HG03103 (cell line): Measurements from ENCODE around the gene FABP6.
"Not testable (repeated sequence)": the region's sequence is repeated elsewhere in the genome, so short reads cannot be mapped to it uniquely, and the experiment has no call there.

Experiments
- ATAC-seq: cut with Tn5 transposase; IDR thresholded peaks from one replicate; pipeline ENCODE4 v1.9.1; 2021; ENCODE audit warnings: low read depth; ENCODE audit not compliant: unreplicated experiment

Gene FABP6

DNA sequence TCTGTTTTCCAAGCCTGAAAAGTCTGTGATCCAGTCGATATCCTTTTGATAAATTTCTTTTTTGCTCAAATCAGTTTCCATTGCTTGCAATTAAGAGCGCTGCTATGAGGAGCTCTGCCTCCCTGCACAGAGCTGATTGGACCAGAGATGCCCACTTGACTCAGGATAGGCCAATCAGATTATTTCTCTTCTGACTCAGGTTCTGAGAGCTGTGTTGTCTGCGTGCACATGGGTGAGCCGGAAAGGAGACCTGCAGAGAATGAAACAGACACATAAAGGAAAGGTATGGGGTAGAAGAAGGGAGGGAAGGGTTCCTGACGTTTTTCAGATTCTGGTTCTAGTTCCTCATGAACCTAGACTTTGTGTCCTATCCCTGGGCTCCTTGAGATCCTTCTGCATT, 15.8 kb upstream of the FABP6 start:
- no peak for ATAC-seq

DNA sequence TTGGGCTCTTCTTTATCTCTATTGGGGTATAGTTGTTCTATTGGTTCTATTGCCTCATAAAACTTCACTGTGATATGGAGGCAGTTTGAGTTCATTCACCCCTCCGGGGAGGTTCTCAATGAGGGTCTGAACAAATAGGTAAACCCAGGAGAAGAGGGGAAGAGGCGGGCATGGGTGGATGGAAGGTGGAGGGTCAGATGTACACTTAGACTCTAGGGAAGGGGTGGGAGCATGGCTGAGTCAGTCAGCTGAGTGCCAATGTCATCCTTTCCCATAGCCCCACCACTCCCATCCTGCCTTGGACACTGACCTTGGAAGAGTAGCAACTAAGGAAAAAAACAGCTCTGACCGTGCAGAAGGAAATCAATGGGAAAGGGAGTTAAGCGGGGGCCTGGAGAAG, 9.9 kb upstream of the FABP6 start:
- no peak for ATAC-seq

DNA sequence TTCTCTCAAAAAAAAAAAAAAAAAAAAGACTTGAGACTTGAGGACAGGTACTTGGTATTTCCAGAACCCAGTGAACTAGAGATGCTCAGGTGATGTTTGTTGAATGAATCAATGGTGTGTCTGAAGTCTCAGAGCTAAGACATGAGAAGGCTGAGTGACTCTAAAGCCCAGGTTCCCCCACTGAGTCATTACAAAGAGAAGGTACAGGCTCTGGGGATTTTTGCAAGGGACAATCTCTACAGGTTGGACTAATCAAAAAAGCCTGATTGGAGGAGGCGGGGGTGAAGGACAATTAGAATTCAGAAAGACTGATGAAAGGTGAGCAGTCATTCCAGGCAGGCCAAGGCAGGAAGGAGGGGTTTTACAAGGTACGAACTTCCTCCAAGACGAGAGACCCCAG, 8.2 kb upstream of the FABP6 start:
- ATAC-seq = no peak

DNA sequence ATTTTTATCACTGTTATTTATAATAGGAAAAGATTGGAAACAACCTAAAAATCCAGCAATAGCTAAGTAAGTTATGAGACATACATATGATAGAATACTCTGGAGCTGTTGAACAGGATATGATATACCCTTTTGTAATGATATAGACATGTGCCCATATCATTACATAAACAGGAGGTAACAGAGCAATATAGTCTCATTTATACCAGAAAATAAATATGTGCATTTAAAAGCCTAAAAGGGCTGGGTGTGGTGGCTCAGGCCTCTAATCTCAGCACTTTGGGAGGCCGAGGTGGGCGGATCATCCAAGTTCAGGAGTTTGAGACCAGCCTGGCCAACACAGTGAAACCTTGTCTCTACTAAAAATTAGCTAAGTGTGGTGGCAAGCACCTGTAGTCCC, 2.3 kb upstream of the FABP6 start:
- ATAC-seq = no peak

DNA sequence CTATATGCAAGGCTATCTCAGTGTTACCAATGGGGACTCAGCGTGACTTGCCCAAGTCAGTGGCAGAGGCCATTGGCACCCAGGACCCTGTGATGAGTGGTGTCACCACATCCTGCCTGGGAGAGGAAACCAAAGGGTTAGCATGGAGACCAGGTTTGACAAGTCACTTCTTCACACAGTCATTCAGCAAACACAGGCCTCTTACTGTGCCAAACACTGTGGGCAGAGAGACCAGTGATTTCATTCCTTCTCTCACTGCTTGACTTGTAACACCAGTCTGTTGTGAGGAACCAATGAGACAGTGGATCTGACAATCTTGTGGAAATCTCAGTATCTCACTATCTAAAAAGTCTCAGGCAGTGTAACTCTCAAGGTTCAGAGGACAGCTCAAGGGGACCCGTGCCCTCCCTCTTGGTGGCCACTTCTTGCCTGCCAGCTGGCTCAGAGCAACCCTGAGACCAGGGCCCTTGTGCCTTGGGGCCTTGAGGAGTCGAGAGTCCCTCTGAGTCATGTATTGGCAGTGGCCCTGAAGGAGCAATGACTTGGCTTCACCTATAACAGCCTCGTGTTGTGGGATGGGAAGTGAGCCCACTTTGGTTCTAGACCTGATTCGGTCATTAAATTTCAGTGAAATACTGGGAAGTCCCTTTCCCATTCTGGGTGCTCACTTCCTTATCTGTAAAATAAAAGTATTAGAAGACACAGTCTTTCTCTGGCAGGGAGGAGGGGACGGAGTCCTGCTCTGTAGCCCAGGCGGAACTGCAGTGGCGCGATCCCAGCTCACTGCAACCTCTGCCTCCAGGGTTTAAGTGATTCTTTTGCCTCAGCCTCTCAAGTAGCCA, 1.6 kb downstream of the FABP6 start:
- no peak for ATAC-seq

DNA sequence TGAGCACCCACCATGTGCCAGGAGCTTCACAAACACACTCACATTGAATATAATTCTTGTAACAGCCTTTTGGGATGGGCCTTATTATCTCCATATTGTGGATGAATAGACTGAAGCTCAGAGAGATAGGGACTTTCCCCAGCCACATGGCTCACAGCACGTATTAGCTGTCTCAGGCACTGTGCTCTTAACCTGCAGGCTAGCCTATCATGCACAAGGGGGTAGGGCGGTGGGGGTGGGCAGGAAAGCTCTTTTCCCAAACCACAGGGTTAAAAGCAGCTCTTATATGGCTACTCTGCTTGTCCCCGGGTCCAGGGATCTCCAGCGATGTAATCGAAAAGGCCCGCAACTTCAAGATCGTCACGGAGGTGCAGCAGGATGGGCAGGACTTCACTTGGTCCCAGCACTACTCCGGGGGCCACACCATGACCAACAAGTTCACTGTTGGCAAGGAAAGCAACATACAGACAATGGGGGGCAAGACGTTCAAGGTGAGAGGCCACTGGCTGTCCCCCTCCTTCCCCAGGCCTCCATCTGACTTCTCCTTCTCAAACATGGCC, 2.6 kb downstream of the FABP6 start:
- no peak for ATAC-seq

DNA sequence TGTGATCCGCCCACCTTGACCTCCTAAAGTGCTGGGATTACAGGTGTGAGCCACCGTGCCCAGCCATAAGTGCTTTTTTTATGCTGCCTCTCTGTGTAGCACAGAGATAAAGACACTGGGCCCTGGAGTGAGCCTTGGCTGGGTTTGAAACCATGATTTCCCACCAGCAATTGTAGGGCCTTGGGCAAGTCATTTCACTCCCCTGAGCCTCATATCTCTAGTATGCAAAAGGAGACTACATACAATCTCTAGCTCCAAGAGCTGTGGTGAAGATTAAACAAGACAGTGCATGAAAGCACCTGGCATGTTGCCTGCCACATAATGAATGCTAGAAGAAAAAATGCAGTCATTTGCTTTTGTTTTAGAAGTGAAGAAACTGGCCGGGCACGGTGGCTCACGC, 3.9 kb downstream of the FABP6 start:
- no peak for ATAC-seq

DNA sequence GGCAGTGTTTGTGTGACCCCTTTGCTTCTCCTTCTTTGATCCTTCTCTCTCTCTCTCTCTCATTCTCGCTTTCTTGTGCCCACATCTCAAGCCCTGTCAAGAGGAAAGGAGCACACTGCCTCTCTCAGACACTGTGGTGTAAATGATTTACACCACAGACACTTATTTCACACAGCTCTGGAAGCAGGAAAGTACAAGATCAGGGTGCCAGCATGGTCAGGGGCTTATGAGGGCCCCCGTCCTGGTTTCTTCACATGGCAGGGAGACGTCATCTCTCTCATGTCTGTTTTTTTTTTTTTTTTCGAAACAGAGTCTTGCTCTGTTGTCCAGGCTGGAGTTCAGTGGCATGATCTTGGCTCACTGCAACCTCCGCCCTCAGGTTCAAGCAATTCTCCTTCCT, 6.4 kb downstream of the FABP6 start:
- ATAC-seq = no peak

DNA sequence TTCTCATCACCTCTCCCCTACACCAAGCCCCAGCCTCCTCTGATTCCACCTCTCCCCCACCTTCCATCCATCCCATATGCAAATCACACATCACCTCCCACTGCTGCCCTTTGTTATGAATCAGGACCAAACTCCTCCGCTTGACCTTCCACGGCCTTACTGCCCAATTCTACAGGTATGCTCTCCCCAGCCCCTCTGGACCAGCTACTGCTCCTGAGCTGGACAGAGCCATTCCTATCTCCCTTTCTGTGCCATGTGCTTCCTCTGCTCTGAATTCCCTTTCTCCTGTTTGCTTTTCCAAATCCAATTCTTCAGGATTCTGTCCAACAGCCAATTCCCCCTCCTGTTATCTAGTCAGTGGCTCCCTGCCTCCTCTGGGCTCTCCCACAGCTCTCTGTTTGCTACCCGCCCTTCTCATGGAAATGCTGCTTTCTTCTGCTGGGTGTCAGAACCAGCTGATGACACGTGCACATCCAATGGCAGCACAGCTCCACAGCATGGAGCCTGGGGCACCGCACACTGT, 8.3 kb downstream of the FABP6 start:
- no peak for ATAC-seq

DNA sequence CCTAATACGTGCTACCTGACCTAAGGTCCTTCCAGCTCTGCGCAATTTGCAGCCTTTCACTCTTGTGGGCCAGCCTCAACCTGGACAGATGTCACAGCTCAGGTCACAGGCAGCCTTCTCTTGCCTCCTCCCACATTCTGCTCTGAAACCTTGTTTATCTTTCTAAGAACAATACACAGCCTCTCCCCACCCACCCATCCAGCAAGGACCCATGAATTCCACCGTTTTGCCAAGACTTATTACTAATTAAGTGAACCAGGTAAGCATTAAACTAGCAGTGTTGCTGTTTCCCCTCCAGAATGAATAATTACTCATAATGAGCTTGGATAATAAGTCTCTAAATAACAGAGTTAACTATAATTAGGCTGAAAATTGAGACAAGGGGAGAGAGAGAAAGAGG, 11.0 kb downstream of the FABP6 start:
- ATAC-seq = no peak

DNA sequence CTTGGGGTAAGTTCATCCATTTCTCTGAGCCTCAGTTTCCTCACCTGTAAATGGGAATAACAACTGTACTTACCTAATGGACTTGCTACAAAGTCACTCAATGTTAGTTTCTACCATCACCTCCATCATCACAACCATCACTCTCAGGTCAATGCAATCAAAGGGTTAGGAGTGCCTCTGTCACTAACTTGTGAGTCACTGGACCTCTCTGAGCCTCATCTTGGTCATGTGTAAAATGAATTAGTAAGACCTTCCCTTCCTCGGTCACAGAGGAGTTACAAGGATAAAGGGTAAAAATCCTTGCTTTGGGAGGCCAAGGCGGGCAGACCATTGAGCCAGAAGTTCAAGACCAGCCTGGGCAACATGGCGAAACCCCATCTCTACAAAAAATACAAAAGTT, 12.8 kb downstream of the FABP6 start:
- no peak for ATAC-seq

DNA sequence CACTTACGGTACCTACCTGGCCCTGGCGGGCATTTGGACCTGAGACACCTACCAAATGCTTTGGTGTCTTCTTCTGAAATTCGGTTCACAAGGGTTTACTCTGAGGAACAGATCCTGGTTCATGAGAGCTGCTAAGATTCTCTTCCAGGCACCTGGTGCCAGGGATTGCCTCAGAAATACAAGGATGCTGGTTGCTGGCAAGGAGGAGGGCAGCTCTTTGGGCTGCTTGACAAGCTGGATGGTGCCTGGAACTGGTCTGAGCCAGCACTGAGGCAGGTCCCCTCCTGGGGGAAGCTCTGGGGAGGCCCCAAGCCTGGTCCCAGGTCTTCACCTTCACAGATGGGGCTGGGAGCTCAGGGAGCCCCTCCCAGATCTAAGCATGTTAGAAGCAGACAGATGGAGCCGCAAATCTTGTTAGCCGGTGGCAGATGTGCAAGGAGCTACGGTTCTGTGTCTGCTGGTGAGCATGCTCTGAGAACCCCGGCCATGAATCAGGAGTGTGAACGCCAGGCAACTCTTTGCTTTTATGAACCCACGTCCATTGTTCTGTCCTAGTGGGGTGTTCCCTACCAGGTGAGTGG, 16.3 kb downstream of the FABP6 start:
- no peak for ATAC-seq

DNA sequence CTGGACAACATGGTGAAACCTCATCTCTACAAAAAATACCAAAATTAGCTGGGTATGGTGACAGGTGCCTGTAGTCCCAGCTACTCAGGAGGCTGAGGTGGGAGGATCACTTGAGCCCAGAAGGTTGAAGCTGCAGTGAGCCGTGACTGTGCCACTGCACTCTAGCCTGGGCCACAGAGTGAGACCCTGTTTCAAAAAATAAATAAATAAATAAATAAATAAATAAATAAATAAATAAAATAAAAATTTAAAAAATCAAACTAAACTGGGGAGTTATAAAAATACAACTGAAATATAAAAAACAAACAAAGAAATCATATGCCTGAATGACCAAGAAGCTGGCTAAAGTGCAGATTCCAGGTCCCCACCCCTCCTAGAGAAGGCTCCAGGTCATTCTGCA, 20.3 kb downstream of the FABP6 start:
- not testable (repeated sequence) for ATAC-seq

DNA sequence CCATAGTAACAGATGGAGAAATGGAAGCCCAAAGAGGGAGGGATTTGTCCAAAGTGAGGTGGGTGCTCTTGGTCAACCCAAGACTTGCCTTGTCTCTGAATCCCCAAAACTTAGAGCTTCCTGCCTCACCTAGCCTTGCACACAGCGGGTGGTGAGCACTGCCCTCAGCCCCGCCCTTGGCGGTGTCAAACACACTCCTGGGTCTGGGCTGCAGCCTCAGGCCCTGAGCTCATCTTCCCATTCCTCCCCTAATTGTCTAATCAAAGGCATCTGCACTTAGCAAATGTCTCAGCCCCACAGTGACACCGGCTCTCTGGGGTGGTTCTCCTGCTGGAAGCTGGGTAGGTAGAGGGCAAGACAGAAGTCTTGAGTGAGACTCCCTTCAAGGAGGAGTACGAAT, 20.9 kb downstream of the FABP6 start:
- ATAC-seq = no peak

DNA sequence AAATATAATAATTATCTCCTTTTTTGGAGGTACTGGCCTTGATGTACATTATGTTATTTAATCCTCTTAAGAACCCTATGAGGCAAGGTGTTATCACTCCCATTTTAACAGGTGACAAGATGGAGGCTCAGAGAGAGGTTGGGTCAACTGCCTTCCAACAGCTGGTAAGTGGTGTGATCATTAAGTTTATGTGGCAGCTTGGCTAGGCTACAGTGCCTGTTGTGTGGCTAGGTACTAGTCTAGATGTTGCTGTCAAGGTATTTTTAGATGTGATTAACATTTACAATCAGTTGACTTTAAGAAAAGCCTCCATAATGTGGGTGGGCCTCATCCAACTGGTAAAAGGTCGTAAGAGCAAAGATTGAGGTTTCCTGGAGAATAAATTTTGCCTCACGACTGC, 21.5 kb downstream of the FABP6 start:
- no peak for ATAC-seq

DNA sequence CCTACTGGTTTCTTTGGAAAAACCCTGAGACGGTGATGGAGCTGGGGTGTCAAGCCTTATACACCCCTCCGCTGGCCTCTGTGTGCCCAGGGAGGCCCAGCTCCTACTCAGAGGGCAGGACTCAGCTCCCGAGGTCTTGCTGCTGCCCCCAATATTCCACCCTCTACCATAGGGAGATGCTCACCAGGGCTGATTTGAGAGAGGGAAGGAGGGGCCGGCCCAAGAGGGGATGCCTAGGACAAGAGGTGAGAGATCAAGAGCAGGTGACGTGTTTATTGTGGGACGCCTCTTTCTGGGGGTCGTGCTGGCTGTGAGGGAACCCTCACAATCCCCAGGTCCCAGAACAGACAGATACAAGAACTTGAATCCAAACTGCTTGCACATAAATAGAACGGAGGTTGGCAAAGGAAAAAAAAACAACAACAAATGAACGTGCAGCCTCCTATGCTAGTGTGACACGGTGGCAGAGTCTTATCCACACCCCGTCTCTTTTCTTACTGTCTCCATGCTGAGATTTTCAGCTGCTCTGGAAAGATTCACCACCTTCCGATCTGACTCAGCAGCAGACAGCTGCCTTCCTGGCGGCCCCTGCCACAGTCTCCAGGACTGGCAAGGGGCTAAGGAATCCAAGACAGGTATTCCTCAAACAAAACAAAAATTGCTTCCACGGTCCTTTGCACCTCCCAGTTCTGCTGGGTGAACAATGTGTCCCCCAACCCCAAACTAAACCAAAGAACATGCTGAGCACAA, 22.3 kb downstream of the FABP6 start:
- no peak for ATAC-seq

DNA sequence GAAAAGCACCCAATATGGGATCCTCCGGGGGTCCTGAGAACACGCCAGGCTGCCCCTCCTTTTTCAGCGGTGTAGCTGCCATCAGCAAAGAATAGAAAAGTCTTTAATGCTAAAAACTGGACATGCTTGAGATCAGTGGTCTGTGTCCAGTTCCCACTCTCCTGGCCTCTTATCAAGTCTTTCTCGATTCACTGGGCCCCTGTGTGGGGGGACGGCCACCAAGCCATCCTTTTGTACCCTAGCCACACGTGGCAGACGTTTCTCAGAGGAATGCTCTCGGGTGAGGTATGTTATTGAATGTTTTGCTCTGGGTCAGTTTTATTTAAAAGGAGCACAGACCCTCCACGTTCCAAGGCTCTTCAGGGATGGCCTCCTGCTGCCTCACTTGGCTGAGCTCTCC, 23.6 kb downstream of the FABP6 start:
- no peak for ATAC-seq

DNA sequence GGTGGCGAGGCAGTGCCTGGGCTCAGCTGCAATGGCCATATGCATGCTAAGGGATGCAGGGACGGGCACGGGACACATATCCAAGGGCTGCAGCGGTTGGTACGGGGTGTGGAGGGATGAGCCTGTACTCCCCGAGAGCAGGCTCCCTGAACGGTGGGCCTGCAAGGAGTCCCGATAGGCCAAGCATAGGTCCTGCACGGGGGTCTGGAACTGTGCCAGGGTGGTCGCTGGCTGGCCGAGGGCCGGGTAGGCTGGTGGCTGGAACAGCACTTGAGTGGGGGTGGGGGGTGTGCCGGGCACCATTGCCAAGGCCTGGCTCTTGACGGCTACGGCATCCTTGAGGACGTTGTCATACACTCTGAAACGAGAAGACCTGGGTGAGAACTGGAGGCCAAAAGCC, 24.1 kb downstream of the FABP6 start:
- no peak for ATAC-seq

DNA sequence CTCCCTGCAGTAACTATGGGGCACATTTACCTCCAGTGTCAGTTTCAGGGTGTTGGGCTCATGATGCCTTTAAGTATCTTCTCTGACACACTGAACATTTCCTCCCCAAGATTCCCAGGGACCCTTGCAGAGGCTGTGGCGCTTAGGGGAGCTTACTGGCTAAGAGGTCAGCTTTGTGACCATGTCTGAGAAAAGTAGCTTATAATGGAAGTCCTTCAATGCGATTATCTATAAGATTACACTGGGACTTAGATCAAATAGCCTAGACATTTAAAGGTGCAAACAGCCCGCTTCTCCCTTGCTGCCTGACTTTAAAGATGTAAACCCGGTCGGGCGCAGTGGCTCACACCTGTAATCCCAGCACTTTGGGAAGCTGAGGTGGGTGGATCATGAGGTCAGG, 25.4 kb downstream of the FABP6 start:
- no peak for ATAC-seq

DNA sequence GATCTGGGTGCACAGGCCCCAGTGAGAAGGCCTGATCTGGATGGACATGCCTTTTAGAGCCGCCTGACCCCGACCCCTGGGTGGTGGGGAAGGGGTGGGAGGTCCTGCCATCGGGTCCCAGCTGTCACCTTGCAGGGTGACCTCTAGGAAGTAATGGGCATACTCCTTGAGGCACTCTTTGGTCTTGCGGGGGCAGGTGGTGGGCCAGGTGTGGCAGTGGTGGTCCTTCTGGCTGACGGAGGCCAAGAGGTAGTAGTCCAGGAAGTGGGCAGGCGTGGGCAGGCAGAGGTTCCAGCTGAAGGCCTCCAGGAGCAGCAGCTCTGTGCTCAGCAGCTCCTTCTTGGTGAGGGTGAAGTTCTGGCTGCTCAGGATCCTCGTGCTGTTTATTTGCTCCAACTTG, 30.0 kb downstream of the FABP6 start:
- ATAC-seq = no peak
